GM19467 (cell line): ENCODE results near the gene TBCD.
"Not testable (repeated sequence)": the region's sequence is repeated elsewhere in the genome, so short reads cannot be mapped to it uniquely, and the experiment has no call there.

ENCODE experiments used
- ATAC-seq: cut with Tn5 transposase; IDR thresholded peaks from one replicate; pipeline ENCODE4 v1.9.1; 2021; ENCODE audit warnings: mild to moderate bottlenecking, moderate library complexity; ENCODE audit not compliant: unreplicated experiment

TBCD gene

GRCh38 chr17:82964851-82965341 is 213.0 kb downstream of the TBCD start:
- ATAC-seq: no peak

- ATAC-seq: no peak
Measured at GRCh38 chr17:82965371-82965770, 213.5 kb downstream of the TBCD start.

- ATAC-seq: no peak
Measured at GRCh38 chr17:82966415-82966814, 214.6 kb downstream of the TBCD start.

GRCh38 chr17:82967268-82968032 is 215.6 kb downstream of the TBCD start:
- ATAC-seq: no peak

GRCh38 chr17:82968033-82968841 is 216.4 kb downstream of the TBCD start:
- not testable (repeated sequence) for ATAC-seq

GRCh38 chr17:82970067-82970466 is 218.2 kb downstream of the TBCD start:
- no peak for ATAC-seq

GRCh38 chr17:82970818-82971590 is 219.1 kb downstream of the TBCD start:
- no peak for ATAC-seq

GRCh38 chr17:82972836-82973372 is 221.0 kb downstream of the TBCD start:
- ATAC-seq: no peak

GRCh38 chr17:82973456-82974135 is 221.7 kb downstream of the TBCD start:
- no peak for ATAC-seq

- ATAC-seq: no peak
Measured at GRCh38 chr17:82974136-82974952, 222.5 kb downstream of the TBCD start.

GRCh38 chr17:82976982-82977488 is 225.2 kb downstream of the TBCD start:
- no peak for ATAC-seq

- ATAC-seq: no peak
Measured at GRCh38 chr17:82977606-82978005, 225.7 kb downstream of the TBCD start.

- no peak for ATAC-seq
Measured at GRCh38 chr17:82978765-82979349, 227.0 kb downstream of the TBCD start.

GRCh38 chr17:82979718-82980117 is 227.9 kb downstream of the TBCD start:
- ATAC-seq: no peak

- ATAC-seq: no peak
Measured at GRCh38 chr17:82980632-82981031, 228.8 kb downstream of the TBCD start.

- ATAC-seq: no peak
Measured at GRCh38 chr17:82981141-82981730, 229.4 kb downstream of the TBCD start.

GRCh38 chr17:82983510-82984248 is 231.8 kb downstream of the TBCD start:
- no peak for ATAC-seq

- not testable (repeated sequence) for ATAC-seq
Measured at GRCh38 chr17:82984249-82984617, 232.4 kb downstream of the TBCD start.
